BE2C (cell line): ENCODE data around the gene TMEM167A.
"Not testable (repeated sequence)": the region's sequence is repeated elsewhere in the genome, so short reads cannot be mapped to it uniquely, and the experiment has no call there.

Source experiments
- DNase-seq: peaks from one replicate; pipeline ENCODE4 v3.0.0-alpha.2; 2020
- H3K27me3 ChIP-seq: fragments of 250-450 bp; sonication (Bioruptor Pico); 2 replicates; pipeline ENCODE4 v1.5.1; 2020; ENCODE audit warnings: mild to moderate bottlenecking
- H3K36me3 ChIP-seq: fragments of 250-450 bp; sonication (Bioruptor Pico); 2 replicates; pipeline ENCODE4 v1.5.1; 2020; ENCODE audit warnings: mild to moderate bottlenecking
- H3K4me1 ChIP-seq: fragments of 250-450 bp; sonication (Bioruptor Pico); 2 replicates; pipeline ENCODE4 v1.5.1; 2020
- H3K4me3 ChIP-seq: 2 replicates; pipeline ENCODE4 v1.5.1; 2011; ENCODE audit warnings: low read depth, low read length
- H3K9me3 ChIP-seq: fragments of 250-450 bp; sonication (Bioruptor Pico); 2 replicates; pipeline ENCODE4 v1.5.1; 2020
- TF ChIP-seq, protein P1 (sequence below): IDR thresholded peaks from 2 replicates; pipeline ENCODE4 v1.5.1; 2012; ENCODE audit warnings: mild to moderate bottlenecking, low read depth, low read length

The TMEM167A gene

DNA sequence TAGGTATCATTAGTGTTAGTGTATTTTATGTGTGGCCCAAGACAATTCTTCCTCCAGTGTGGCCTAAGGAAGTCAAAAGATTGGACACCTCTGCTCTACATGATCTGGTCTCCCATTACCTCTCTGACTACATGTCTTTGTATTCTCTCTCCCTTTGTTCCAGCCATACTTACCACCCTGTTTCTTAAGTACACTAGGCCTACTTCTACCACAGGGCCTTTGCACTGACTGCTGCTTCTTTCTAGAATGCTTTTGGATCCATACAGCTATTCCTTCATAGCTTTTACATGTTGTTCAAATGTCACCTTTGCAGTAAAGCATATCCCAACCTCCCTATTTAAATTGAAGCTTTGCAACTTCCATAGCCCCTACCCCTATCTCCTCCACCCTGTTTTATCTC lies 5.6 kb upstream of the TMEM167A start:
- Histone ChIP-seq H3K9me3 (no peaks in the 10 kb centered on the region), H3K4me3 (no peak overlapping the region), H3K27me3 (no peaks in the 10 kb centered on the region), H3K36me3 (no peaks in the 10 kb centered on the region), H3K4me1 (no peaks in the 10 kb centered on the region)
- TF ChIP-seq, protein P1, sequence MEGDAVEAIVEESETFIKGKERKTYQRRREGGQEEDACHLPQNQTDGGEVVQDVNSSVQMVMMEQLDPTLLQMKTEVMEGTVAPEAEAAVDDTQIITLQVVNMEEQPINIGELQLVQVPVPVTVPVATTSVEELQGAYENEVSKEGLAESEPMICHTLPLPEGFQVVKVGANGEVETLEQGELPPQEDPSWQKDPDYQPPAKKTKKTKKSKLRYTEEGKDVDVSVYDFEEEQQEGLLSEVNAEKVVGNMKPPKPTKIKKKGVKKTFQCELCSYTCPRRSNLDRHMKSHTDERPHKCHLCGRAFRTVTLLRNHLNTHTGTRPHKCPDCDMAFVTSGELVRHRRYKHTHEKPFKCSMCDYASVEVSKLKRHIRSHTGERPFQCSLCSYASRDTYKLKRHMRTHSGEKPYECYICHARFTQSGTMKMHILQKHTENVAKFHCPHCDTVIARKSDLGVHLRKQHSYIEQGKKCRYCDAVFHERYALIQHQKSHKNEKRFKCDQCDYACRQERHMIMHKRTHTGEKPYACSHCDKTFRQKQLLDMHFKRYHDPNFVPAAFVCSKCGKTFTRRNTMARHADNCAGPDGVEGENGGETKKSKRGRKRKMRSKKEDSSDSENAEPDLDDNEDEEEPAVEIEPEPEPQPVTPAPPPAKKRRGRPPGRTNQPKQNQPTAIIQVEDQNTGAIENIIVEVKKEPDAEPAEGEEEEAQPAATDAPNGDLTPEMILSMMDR, result no peak
- DNase-seq, result no peak

DNA sequence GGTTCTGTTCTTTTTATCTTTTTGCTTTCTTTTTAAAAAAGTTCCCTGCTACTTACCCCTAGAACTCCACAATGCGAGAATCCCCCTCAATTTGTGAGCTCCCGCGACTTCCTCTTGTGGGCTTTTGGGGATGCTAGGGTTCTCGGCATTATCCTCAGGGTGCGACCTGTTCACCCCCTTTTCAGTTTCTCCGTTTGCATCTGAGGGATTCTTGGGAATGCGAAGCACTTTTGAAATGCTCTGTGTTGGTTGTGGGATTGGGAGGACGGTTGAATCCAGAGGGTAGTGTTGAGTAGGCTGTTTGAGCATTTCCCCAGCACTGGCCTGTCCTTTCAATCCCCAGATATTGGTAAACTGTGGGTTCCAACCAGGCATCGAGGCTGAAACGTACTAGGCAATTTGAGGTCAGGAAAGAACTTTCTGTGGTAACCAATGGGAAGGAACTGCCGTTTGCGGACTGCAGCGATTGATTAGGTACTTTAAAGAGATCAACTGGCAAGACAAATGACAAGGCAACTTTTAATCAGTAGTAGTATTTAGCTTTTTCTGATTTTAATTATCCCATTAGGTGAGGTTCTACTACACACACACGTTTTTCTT lies 568 bp upstream of the TMEM167A start:
- peak overlapping the region; percentile 91 for H3K4me3 ChIP-seq
- H3K9me3 ChIP-seq, result no peaks in the 10 kb centered on the region
- H3K36me3 ChIP-seq, result no peaks in the 10 kb centered on the region
- TF ChIP-seq, protein P1, result no peak
- no peak for DNase-seq
- no peaks in the 10 kb centered on the region for H3K27me3 ChIP-seq
- no peaks in the 10 kb centered on the region for H3K4me1 ChIP-seq

DNA sequence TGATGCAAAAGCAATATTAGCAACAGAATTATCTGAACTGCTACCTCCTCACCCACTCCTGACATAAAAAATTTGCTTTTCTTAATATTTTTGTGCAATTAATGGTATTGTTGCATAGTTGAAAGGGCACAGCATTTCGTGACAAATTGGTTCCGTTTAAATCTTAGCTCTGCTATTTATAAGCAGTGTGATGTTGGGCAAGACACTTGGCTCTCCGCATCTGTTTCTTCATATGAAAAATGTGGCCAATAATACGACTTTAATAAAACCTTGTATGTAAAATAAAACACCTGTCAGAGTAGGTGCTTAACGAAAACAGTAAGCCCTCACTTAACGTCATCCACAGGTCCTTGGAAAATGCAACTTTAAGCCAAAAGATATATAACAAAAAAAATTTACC lies 4.2 kb downstream of the TMEM167A start:
- Histone ChIP-seq H3K4me3 (no peak overlapping the region), H3K27me3 (no peaks in the 10 kb centered on the region), H3K4me1 (peaks cover 2% of the 10 kb centered on the region; the same call in 1 of the 2 replicates), H3K9me3 (no peaks in the 10 kb centered on the region), H3K36me3 (no peaks in the 10 kb centered on the region; the same call in 1 of the 2 replicates)
- TF ChIP-seq, protein P1, result no peak
- DNase-seq, result no peak

DNA sequence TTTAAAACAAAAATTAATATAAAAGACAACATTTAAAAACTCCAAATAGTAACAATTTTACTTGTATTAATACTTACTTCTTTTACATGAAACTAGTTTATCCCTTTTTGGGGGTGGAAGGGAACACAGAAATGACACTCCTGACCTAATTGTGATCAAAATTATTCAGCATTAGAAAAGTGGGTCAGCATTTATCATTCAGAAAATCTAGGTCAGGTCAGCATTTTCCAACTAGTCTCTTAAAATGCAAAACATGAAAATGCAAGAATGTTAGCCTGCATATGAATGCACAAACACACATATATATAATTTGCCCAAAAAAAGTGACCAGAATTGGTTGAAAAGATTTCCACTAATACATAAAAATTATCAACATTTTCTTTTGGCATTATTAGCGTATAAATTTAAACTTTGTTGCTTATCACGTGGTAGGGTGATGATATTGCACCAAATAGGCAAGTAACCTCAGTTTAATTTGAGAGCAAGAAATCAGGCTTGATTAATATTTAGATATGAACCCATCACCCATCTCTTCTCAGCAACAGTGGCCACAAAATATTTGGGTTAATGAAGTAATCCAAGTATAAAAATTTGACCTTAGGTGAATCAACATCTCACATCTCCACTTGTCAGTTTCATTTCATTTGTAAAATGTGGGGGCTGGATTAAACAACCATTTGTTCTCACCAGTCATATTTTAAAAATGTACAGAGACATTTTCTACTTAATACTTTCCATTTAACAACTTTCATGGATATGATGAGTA lies 5.7 kb downstream of the TMEM167A start:
- DNase-seq, result no peak
- peaks cover 2% of the 10 kb centered on the region; the same call in 1 of the 2 replicates for H3K4me1 ChIP-seq
- H3K4me3 ChIP-seq, result no peak overlapping the region
- TF ChIP-seq, protein P1, result no peak
- H3K9me3 ChIP-seq, result no peaks in the 10 kb centered on the region
- H3K36me3 ChIP-seq, result no peaks in the 10 kb centered on the region; the same call in 1 of the 2 replicates
- no peaks in the 10 kb centered on the region for H3K27me3 ChIP-seq

DNA sequence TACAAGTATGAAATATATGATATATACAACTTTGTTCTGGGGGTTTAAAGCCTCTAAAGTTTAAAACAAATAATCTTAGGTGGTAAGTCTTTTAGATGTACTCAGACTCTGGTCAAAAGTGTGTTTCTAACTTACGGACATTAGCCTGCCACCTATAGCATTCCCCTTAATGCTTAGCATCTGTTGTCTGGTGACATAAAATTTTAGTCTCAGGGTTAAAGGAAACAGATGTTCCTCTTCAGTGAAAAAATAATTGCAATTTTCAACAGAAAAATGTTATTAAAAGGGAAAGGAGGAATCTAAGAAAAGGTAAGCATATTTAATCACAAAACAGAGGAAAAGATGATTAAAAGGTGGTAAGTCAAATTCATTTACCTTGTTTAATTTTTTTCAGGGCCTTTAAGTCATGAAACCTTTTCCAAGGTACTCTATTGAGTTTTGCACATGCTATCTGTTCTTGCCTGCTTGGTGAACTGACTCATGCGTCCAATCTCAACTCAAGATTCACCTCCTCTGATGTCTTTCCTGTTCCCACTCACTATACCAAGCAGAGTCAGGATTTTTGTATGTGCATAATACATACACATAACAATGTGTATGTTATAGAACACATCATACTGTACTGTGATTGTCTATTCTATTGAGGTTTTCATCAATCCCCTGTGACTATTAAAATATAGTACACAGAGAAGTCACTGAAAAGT lies 7.9 kb downstream of the TMEM167A start:
- Histone ChIP-seq H3K4me3 (no peak overlapping the region), H3K9me3 (no peaks in the 10 kb centered on the region), H3K36me3 (no peaks in the 10 kb centered on the region; the same call in none of the 2 replicates), H3K27me3 (no peaks in the 10 kb centered on the region), H3K4me1 (peaks cover 2% of the 10 kb centered on the region; the same call in 1 of the 2 replicates)
- no peak for DNase-seq
- TF ChIP-seq, protein P1, result no peak

DNA sequence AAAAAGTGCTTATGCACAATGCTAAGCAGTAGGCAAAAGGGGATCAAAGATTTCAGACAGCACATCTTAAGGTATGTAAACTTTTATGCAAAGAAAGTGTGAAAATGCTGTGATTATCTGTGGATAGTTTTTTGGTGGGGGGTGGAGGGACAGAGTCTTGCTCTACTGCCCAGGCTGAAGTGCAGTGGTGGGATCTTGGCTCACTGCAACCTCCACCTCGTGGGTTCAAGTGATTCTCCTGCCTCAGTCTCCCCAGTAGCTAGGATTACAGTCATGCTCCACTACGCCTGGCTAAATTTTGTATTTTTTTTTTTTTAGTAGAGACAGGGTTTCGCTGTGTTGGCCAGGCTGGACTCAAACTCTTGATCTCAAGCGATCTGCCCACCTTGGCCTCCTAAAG lies 9.8 kb downstream of the TMEM167A start:
- not testable (repeated sequence) for DNase-seq, H3K36me3 ChIP-seq, H3K4me1 ChIP-seq, H3K4me3 ChIP-seq, H3K9me3 ChIP-seq, H3K27me3 ChIP-seq
